ENCODE results near the gene TGFBR3L.
"Not testable (repeated sequence)": the region's sequence is repeated elsewhere in the genome, so short reads cannot be mapped to it uniquely, and the experiment has no call there.

The TGFBR3L gene

DNA sequence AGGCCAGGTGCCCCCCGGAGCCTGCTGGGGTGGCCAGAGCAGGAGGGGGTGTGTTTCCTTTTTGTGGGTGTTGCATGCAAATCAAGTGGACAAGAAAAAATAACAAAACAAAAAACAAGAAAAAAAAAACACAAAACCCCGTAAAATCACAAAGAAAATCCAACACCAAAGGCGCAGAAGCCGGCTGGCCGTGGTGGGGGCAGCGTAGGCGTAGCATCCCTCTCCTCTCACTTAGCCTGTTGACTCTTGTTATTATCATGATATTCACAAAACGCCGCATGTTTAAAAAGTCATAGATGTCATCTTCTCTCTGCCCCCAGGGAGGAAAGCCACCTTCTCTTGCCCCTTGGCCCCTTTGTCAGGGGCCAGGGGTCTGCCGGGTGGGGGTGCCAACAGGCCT, 978 bp upstream of the TGFBR3L start:
- H3K4me3 Mint-ChIP-seq = no peak overlapping the region
- H3K36me3 Mint-ChIP-seq = peaks cover 17% of the 10 kb centered on the region
- CTCF ChIA-PET = no interaction called here
- no peaks in the 10 kb centered on the region for H3K9me3 Mint-ChIP-seq
- DNase-seq = no peak
- peaks cover 19% of the 10 kb centered on the region for H3K4me1 Mint-ChIP-seq
- peaks cover 49% of the 10 kb centered on the region for H3K27me3 Mint-ChIP-seq
- no peak overlapping the region for H3K27ac Mint-ChIP-seq

GRCh38 chr19:7914099-7914498, 531 bp upstream of the TGFBR3L start:
- no peaks in the 10 kb centered on the region for H3K9me3 Mint-ChIP-seq
- H3K4me3 Mint-ChIP-seq = no peak overlapping the region

DNA sequence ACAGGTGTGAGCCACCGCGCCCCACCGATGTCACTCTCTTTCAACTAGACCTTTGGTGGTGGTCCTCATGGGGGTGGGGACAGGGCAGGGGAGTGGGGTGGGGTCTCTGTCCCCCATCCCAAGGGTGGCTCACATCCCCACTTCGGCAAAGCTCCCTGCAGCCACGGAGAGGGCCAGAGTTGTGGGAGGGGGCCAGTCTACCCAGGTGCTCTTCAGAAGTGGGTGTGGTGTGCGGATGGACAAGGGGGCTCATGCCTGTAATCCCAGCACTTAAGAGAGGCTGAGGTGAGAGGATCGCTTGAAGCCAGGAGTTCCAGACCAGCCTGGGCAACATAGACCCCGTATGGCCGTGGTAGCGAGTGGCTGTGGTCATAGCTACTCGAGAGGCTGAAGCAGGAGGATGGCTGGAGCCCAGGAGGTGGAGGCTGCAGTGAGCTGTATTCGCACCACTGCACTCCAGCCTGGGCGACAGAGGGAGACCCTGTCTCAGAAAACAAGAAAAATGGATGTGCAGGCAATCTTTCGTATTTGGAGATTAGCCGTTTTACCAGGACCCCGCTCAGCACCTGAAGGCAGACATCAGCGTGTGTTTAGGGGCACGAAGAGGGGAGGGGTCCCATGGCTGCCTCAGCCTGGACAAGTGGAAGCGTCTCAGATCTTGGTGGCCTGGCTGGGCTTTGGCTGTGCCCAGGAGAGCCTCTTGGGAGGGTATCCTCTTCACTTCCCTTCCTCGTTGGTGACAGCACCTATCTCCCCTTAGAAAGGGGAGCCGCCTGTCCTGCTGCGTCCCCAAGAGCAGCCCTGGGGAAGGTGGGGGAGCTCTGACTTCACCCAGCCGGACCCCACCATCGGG, 846 bp downstream of the TGFBR3L start:
- H3K4me3 Mint-ChIP-seq = peak overlapping the region; percentile 64
- CTCF ChIA-PET = no interaction called here
- H3K4me1 Mint-ChIP-seq = peaks cover 27% of the 10 kb centered on the region
- DNase-seq = no peak
- H3K36me3 Mint-ChIP-seq = peaks cover 22% of the 10 kb centered on the region
- H3K27me3 Mint-ChIP-seq = peaks cover 66% of the 10 kb centered on the region
- H3K27ac Mint-ChIP-seq = peak overlapping the region; percentile 19
- no peaks in the 10 kb centered on the region for H3K9me3 Mint-ChIP-seq

More at GRCh38 chr19:7914099-7914498, 531 bp upstream of the TGFBR3L start:
- Mint-ChIP-seq H3K27me3 (peaks cover 54% of the 10 kb centered on the region), H3K27ac (no peak overlapping the region), H3K36me3 (peaks cover 17% of the 10 kb centered on the region), H3K4me1 (peaks cover 19% of the 10 kb centered on the region)
- DNase-seq = no peak
- CTCF ChIA-PET = no interaction called here

GRCh38 chr19:7916103-7916954, 1.7 kb downstream of the TGFBR3L start:
- peak; percentile 77 for DNase-seq
- no peak overlapping the region for H3K27ac Mint-ChIP-seq
- peaks cover 16% of the 10 kb centered on the region for H3K36me3 Mint-ChIP-seq
- peaks cover 66% of the 10 kb centered on the region for H3K27me3 Mint-ChIP-seq
- no peaks in the 10 kb centered on the region for H3K9me3 Mint-ChIP-seq
- H3K4me1 Mint-ChIP-seq = peaks cover 32% of the 10 kb centered on the region
- CTCF ChIA-PET = no interaction called here
- peak overlapping the region; percentile 70 for H3K4me3 Mint-ChIP-seq

DNA sequence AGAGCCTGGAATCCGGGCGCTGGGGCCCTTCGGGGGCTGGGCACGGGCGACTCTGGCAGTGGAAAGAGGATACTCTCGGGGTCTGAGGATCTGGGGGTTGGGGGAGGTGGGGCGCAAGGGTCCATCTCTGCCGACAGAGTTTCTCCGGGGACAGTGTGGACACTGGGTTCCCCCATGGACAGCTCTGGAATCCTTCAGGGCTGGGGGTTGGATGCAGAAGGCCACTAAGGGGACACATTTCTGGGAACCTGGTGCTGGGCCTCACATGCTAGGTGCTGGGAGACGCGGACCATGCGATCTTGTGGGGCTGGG, 2.3 kb downstream of the TGFBR3L start:
- Mint-ChIP-seq H3K4me1 (peaks cover 37% of the 10 kb centered on the region), H3K27me3 (peaks cover 66% of the 10 kb centered on the region), H3K9me3 (no peaks in the 10 kb centered on the region), H3K36me3 (peaks cover 14% of the 10 kb centered on the region), H3K4me3 (peak overlapping the region; percentile 70), H3K27ac (no peak overlapping the region)
- no peak for DNase-seq
- CTCF ChIA-PET = no interaction called here

- Mint-ChIP-seq H3K9me3 (no peaks in the 10 kb centered on the region), H3K36me3 (peaks cover 13% of the 10 kb centered on the region), H3K27me3 (peaks cover 66% of the 10 kb centered on the region), H3K4me3 (peak overlapping the region; percentile 70), H3K27ac (no peak overlapping the region), H3K4me1 (peaks cover 41% of the 10 kb centered on the region)
- CTCF ChIA-PET = interaction anchor here (0.7 to 1.4 kb wide), 7 partner anchors 9 to 65 kb away, joined by 3 to 11 read pairs (median 3); no protein-coding TSS in a partner anchor
- DNase-seq = peak; percentile 69
Observed at GRCh38 chr19:7917267-7918061, 2.8 kb downstream of the TGFBR3L start.

DNA sequence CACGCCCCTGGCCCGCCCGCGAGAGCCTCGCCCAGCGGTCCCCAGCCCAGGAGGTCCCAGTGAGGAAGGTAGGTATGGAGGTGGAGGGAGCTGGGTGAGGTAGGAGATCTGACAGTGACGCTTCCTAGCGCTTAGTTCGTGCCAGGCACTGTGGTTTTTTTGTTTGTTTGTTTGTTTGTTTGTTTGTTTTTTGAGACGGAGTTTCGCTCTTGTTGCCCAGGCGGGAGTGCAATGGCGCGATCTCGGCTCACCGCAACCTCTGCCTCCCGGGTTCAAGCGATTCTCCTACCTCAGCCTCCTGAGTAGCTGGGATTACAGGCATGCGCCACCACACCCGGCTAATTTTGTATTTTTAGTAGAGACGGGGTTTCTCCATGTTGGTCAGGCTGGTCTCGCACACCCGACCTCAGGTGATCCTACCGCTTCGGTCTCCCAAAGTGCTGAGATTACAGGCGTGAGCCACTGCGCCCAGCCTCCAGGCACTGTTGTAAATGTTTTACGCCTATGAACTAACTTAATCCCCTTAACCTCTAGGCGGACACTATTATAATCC, 3.5 kb downstream of the TGFBR3L start:
- DNase-seq, H3K9me3 Mint-ChIP-seq, H3K36me3 Mint-ChIP-seq, H3K27ac Mint-ChIP-seq: not testable (repeated sequence)
- CTCF ChIA-PET = interaction anchor here (0.7 to 1.4 kb wide), 7 partner anchors 9 to 66 kb away, joined by 3 to 11 read pairs (median 3); no protein-coding TSS in a partner anchor
- Mint-ChIP-seq H3K4me1 (peaks cover 41% of the 10 kb centered on the region), H3K27me3 (peaks cover 66% of the 10 kb centered on the region), H3K4me3 (peak overlapping the region; percentile 23)

- peak overlapping the region; percentile 83 for H3K4me3 Mint-ChIP-seq
- H3K27me3 Mint-ChIP-seq = peaks cover 66% of the 10 kb centered on the region
- CTCF ChIA-PET = interaction anchor here (1.0 to 2.7 kb wide), 5 partner anchors 15 to 67 kb away, joined by 3 to 14 read pairs (median 9); partner anchors contain the start of gene MAP2K7
Observed at GRCh38 chr19:7918615-7919421, 4.2 kb downstream of the TGFBR3L start.

DNA sequence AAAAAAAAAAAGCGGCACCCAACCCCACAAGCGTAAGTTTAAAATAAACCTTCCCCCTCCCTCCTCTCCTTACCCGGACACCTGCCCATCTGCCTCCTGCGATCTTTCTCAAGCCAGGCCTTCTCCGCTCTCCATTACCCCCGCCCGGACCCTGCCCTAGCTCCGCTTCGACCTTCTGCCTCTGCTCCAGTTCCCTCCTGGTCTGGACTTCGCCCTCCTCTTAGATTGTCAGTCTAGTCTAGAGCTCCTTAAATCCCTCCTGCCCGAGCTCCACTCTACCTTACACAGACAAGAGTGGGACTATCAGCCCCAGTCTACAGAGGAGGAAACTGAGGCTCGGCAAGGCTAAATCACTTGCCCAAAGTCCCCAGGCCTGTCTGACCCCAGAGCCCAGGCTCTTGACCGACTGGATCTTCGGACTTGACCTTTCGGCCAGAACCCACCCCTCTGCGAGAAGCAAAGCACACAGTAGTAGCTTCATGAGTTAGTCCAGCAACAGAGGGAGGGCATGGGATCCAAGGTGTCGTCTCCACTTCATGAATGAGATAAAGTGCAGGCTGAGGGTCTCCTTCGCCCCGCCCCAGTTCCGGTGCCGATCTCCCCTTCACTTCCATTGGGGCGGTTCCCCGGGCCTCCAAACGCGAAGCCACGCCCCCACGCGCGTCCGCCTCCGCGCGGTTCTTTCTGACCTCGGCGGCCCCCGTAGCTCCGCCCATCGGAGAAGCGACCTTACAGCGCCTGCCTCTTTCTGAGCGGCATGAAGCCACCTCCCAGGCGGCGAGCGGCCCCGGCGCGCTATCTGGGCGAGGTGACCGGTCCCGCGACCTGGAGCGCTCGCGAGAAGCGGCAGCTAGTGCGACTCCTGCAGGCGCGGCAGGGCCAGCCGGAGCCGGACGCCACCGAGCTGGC, 5.2 kb downstream of the TGFBR3L start, which contains the start of gene SNAPC2:
TSS of gene SNAPC2 (plus strand) at position 729 of the 909 bp plus-strand sequence. CDS start at position 758, 29 bp downstream.
- Mint-ChIP-seq H3K27me3 (peaks cover 58% of the 10 kb centered on the region), H3K27ac (peak within 1 kb of the TSS; percentile 89), H3K9me3 (no peaks in the 10 kb centered on the region), H3K4me3 (peak within 1 kb of the TSS; percentile 83), H3K36me3 (peaks cover 7% of the 10 kb centered on the region), H3K4me1 (peaks cover 44% of the 10 kb centered on the region)
- CTCF ChIA-PET = interaction anchor here (1.0 to 2.7 kb wide), 6 partner anchors 16 to 82 kb away, joined by 3 to 14 read pairs (median 6); partner anchors contain the start of genes MAP2K7 and TIMM44
- DNase-seq = peak; percentile 97

More at GRCh38 chr19:7918615-7919421, 4.2 kb downstream of the TGFBR3L start:
- Mint-ChIP-seq H3K9me3 (no peaks in the 10 kb centered on the region), H3K4me1 (peaks cover 41% of the 10 kb centered on the region), H3K36me3 (peaks cover 7% of the 10 kb centered on the region), H3K27ac (no peak overlapping the region)
- DNase-seq = no peak

DNA sequence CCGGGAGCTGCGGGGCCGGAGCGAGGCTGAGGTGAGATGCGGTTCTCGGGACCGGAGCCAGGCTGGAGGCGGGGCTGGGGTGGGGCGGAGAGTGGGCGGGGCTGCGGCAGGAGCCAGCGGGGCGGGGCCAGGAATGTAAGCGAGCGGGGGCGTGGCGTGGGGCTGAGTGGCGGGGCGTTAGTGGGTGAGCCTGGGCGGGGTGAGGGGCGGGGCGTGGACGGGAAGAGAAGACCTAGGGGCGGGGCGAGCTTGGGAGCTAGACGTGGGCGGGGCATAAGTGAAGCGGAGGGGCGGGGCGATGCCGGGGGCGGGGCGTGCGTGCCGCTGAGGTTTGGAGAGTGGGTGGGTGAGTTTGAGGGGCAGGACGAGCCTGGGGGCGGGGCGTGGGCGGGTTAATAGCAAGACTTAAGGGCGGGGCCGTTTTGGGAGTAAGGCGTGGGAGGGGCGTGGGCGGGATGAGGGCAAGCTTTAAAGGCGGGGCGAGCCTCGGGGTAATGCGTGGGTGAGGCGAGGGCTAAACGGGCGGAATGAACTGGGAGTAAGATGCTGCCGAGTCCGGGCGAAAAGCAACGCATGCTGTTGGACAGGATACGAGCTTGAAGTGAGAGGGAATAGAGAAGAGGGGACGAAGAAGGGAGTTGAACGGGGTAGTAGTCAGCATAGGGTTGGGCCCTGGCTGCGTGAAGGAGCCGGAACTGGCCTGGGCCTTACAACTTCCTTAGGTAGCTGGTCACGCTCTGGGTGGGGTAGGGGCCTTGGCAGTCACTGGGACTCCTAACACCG, 6.1 kb downstream of the TGFBR3L start:
- DNase-seq = peak; percentile 100
- CTCF ChIA-PET = interaction anchor here (0.9 to 2.7 kb wide), 7 partner anchors 17 to 348 kb away, joined by 3 to 14 read pairs (median 5); partner anchors contain the start of genes MAP2K7 and TIMM44
- Mint-ChIP-seq H3K36me3 (peaks cover 7% of the 10 kb centered on the region), H3K4me1 (peaks cover 43% of the 10 kb centered on the region), H3K27ac (peak overlapping the region; percentile 89), H3K4me3 (peak overlapping the region; percentile 83), H3K27me3 (peaks cover 50% of the 10 kb centered on the region), H3K9me3 (no peaks in the 10 kb centered on the region)

GRCh38 chr19:7921302-7921966, 6.8 kb downstream of the TGFBR3L start:
- Mint-ChIP-seq H3K36me3 (peaks cover 7% of the 10 kb centered on the region), H3K27ac (peak overlapping the region; percentile 89), H3K4me1 (peaks cover 42% of the 10 kb centered on the region), H3K9me3 (no peaks in the 10 kb centered on the region), H3K27me3 (peaks cover 42% of the 10 kb centered on the region), H3K4me3 (peak overlapping the region; percentile 83)
- CTCF ChIA-PET = interaction anchor here (0.7 to 2.7 kb wide), 7 partner anchors 18 to 348 kb away, joined by 3 to 14 read pairs (median 5); partner anchors contain the start of genes MAP2K7 and TIMM44
- DNase-seq = no peak
